ENCODE measurements around the gene HAUS3. TPM values are rescaled to one million over a fixed set of nuclear protein-coding genes. Genes with fewer than 3 reads are reported as not detected.

Gene HAUS3
- total and polyA plus RNA-seq, 2 of the 8 experiments (the other 6 are each of a cell fraction or from before 2014, with no cell fraction given): 3.2 to 14.8 TPM

GRCh38 chr4:2267320-2267811 lies 25.4 kb upstream of the HAUS3 start:
- DNase-seq (ENCODE audit: low read depth in 1 of 2, low spot score in 2 of 2) (no peak), FAIRE-seq (no peak)
- Histone ChIP-seq H3K9ac (replicated peaks in 1 of 4; ENCODE audit: extremely low read depth in 1 of 4, low read depth in 3 of 4, low read length in 3 of 4) (no peak overlapping the region), H3K4ac (replicated peaks; ENCODE audit: insufficient read length, low read depth, low read length) (no peak overlapping the region), H3K56ac (replicated peaks; ENCODE audit: insufficient read length, low read depth, low read length) (no peak overlapping the region), H3K27ac (ENCODE audit: low read depth, low read length) (no peak overlapping the region), H3K4me1 (replicated peaks in 1 of 4; ENCODE audit: control insufficient read depth in 3 of 4, insufficient read depth in 4 of 4, low read length in 3 of 4) (peaks cover 0 to 15% (median 10%) of the 10 kb centered on the region in 4 experiments; a peak in 5 of 7 replicates), H4K5ac (ENCODE audit: insufficient read length, low read depth, low read length) (no peak overlapping the region), H4K8ac (ENCODE audit: extremely low read depth, insufficient read depth, low read length) (no peak overlapping the region; the same call in 1 of the 2 replicates), H2AFZ (ENCODE audit: low read length) (no peak overlapping the region), H3K18ac (ENCODE audit: extremely low read depth, low read length) (no peak overlapping the region), H3K23me2 (ENCODE audit: low read depth, low read length) (peaks cover 4% of the 10 kb centered on the region; the same call in 1 of the 2 replicates), H3K27me3 (replicated peaks in 1 of 4; ENCODE audit: control insufficient read depth in 3 of 4, extremely low read depth in 1 of 4, insufficient read depth in 3 of 4, low read length in 3 of 4) (no peaks in the 10 kb centered on the region), H4K20me1 (replicated peaks in 1 of 2; ENCODE audit: control insufficient read depth in 1 of 2, insufficient read depth in 2 of 2, low read length in 2 of 2) (peaks cover 0 to 1% of the 10 kb centered on the region in 2 experiments), H3K23ac (ENCODE audit: insufficient read length) (no peak overlapping the region), H3K4me2 (ENCODE audit: insufficient read depth in 1 of 2, low read depth in 2 of 2, low read length in 2 of 2) (no peak overlapping the region), H3K9me3 (ENCODE audit: insufficient read depth in 2 of 2, low read depth in 1 of 2, low read length in 1 of 2) (no peaks in the 10 kb centered on the region), H3K4me3 (ENCODE audit: extremely low read depth in 1 of 4, insufficient read depth in 2 of 4, low read depth in 3 of 4, low read length in 4 of 4) (no peak overlapping the region), H2BK120ac (replicated peaks; ENCODE audit: low read depth, low read length) (no peak overlapping the region), H3K79me1 (ENCODE audit: low read depth, low read length) (no peaks in the 10 kb centered on the region), H3K14ac (ENCODE audit: insufficient read length) (no peak overlapping the region), H2BK15ac (ENCODE audit: low read length) (no peak overlapping the region), H2BK20ac (ENCODE audit: low read length) (no peak overlapping the region), H4K91ac (replicated peaks; ENCODE audit: insufficient read length, low read length) (no peak overlapping the region), H2BK12ac (ENCODE audit: low read depth, low read length) (no peak overlapping the region), H2AK5ac (ENCODE audit: low read depth, low read length) (no peak overlapping the region), H3K36me3 (ENCODE audit: control insufficient read depth in 2 of 4, insufficient read depth in 4 of 4, low read length in 3 of 4) (no peaks in the 10 kb centered on the region), H3K79me2 (ENCODE audit: control insufficient read depth in 1 of 2, insufficient read depth in 2 of 2, low read length in 2 of 2) (no peaks in the 10 kb centered on the region), H2BK5ac (ENCODE audit: low read depth, low read length) (no peak overlapping the region; the same call in 1 of the 2 replicates)
- 92% methylated on average over 18 of the region's 18 CpGs; no CpG with 5 or more reads in 1 of the 2 experiments for WGBS, 2 experiments (ENCODE audit: extremely low coverage in 1 of 2, insufficient coverage in 1 of 2, insufficient read length in 1 of 2, insufficient replicate concordance in 2 of 2, low coverage in 1 of 2, low lambda C conversion rate in 2 of 2, missing lambda C conversion rate in 1 of 2)
- POLR2A ChIA-PET (ENCODE audit: partially characterized antibody): no interaction called here
- CTCF ChIA-PET (ENCODE audit: partially characterized antibody): no interaction called here
